GM12873 (cell line): Measurements from ENCODE around the gene NNAT.

Source experiments
- TF ChIP-seq, protein P1 (sequence below): IDR thresholded peaks from 2 replicates; pipeline ENCODE4 v1.5.1; 2012; ENCODE audit warnings: low read depth, mild to moderate bottlenecking, moderate library complexity, low read length, control low read depth; ENCODE audit not compliant: insufficient read depth; ENCODE audit errors: missing control alignments

The NNAT gene

GRCh38 chr20:37526839-37527637, 6.0 kb downstream of the NNAT start:
- TF ChIP-seq, protein P1, sequence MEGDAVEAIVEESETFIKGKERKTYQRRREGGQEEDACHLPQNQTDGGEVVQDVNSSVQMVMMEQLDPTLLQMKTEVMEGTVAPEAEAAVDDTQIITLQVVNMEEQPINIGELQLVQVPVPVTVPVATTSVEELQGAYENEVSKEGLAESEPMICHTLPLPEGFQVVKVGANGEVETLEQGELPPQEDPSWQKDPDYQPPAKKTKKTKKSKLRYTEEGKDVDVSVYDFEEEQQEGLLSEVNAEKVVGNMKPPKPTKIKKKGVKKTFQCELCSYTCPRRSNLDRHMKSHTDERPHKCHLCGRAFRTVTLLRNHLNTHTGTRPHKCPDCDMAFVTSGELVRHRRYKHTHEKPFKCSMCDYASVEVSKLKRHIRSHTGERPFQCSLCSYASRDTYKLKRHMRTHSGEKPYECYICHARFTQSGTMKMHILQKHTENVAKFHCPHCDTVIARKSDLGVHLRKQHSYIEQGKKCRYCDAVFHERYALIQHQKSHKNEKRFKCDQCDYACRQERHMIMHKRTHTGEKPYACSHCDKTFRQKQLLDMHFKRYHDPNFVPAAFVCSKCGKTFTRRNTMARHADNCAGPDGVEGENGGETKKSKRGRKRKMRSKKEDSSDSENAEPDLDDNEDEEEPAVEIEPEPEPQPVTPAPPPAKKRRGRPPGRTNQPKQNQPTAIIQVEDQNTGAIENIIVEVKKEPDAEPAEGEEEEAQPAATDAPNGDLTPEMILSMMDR: no peak

DNA sequence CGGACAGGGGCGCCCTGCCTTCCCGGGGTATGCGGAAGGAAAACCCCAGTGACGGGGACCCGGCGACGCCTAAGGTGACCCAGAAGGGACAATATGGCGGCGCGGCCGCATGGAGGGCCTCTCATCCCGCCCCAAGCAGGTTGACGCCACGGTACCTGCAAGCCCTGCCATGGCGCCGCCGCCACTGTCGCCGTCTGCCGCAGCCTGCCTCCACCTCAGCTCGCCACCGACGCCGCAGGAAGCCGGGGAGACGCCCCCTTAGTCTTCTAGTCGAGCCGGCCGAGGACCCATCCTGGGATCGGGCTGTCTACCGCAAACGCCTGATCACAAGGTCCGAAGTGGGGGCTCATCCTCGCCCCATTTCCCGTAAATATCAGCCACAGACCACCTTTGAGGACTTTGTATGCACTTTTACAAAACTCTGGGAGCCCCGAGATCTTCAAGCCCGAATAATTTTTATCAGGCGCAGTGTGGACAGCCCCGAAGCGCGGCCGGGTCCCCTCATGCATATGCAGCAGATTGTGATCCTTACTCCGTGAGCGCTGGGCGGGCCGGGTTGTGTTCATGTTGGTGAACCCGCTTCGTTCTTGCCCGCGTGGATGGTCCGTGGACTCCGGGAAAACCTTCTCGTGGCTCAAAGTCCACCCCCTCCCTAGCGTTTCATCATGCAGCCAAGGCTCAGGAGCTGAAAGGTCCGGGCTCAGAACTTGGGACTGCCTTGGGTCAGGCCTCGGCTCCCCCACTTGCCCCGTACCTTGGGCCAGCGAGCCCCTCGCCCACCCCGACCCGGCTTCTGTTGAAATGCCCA, 6.8 kb downstream of the NNAT start, which contains the start of gene BLCAP:
BLCAP (minus strand) TSS at position 239 of the 808 bp plus-strand sequence. CDS start 8,702 bp downstream, outside the sequence.
- TF ChIP-seq, protein P1: no peak

- TF ChIP-seq, protein P1: no peak
Observed at GRCh38 chr20:37528446-37529213, 7.6 kb downstream of the NNAT start.

- TF ChIP-seq, protein P1: no peak
Observed at GRCh38 chr20:37529214-37529967, 8.3 kb downstream of the NNAT start.

DNA sequence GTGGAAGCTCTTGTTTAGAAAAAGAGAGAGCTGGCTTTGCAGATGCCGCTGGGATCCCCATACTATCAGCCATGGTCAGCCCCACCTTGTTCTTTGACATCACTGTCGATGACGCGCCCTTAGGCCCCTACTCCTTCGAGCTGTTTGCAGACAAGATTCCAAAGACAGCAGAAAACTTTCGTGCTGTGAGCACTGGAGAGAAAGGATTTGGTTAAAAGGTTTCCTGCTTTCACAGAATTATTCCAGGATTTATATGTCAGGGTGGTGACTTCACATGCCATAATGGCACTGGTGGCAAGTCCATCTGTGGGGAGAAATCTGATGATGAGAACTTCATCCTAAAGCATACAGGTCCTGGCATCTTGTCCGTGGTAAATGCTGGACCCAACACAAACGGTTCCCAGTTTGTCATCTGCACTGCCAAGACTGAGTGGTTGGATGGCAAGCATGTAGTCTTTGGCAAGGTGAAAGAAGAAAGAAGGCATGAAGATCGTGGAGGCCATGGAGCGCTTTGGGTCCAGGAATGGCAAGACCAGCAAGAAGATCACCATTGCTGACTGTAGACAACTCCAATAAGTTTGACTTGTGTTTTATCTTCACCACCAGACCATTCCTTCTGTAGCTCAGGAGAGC, 9.0 kb downstream of the NNAT start:
- TF ChIP-seq, protein P1: no peak

DNA sequence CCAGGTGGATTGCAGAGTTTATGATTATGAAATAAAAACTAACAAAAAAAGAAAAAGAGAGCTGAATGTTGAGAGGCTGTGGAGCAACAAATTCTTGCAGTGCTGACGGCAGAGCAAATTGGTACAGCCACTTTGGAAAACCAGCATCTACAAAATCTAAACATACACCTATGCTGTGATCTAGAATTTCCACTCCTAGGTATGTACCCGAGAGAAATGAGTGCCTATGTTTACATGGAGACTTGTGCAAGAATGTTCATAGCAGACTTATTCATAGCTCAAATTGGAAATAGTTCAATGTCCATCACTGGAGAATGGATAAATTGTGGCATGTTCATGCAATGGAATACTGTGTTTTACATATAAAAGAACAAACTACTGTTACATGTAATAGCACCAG, 9.6 kb downstream of the NNAT start:
- TF ChIP-seq, protein P1: no peak
